Fibroblast of peridontal ligament (primary cell): ENCODE measurements around the gene DTHD1.

Experiments used
- DNase-seq: peaks from one replicate; pipeline ENCODE4 v3.0.0-alpha.2; 2010; ENCODE audit errors: extremely low read depth

The DTHD1 gene

DNA sequence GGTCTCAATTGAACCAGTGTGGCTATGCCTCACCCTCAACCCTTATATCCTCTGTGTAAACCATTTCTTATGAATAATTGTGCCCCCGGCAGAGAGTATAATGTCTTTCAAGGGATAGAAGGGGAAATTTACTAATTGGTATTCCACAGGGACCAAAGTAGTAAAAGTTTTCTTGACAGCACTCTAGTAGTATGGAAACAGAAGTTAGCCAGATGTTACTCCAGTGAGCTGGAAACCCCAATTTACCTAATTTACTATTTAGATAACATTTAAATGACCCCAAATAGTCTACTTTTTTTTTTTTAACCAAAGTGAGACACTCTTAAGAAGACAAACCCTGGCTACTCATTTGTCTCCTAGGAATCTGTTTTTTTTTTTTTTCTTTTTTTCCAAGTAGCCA lies 32.3 kb downstream of the DTHD1 start:
- DNase-seq = no peak

DNA sequence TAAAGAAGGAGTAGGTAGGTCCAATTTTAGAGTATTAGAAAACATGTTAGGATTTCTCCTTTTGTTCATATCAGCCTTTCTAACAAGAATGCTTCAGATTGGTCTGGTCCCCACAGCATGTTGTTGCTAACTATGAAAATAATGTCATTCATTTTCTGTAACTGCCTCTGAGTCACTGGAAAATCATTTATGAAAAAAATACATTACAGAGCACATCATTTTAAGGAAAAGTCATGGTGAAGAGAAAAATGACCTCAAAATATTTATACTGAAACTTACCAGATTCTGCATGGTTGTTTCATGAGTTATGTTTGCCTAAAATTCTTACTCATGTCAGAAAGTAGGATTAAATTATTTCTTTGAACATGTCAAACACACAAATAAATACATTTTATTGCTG lies 35.2 kb downstream of the DTHD1 start:
- no peak for DNase-seq

DNA sequence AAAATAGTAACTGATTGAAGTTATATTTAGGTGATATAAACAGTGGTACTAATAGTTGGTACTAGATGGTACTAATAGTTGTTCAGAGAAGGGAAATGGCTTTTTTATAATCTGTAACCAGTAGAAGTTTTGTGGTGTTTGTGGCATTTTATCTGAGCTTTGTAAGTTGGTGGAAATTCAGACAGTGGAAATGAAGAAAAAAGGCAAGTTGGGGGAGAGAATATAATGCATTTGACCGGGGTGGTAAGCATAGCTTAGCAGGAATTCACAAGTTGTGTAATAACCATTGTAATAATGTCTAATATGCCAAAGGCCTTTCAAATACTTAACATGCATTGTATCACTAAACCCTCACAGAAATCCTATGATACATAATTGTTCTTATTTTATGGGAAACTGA lies 36.3 kb downstream of the DTHD1 start:
- no peak for DNase-seq

DNA sequence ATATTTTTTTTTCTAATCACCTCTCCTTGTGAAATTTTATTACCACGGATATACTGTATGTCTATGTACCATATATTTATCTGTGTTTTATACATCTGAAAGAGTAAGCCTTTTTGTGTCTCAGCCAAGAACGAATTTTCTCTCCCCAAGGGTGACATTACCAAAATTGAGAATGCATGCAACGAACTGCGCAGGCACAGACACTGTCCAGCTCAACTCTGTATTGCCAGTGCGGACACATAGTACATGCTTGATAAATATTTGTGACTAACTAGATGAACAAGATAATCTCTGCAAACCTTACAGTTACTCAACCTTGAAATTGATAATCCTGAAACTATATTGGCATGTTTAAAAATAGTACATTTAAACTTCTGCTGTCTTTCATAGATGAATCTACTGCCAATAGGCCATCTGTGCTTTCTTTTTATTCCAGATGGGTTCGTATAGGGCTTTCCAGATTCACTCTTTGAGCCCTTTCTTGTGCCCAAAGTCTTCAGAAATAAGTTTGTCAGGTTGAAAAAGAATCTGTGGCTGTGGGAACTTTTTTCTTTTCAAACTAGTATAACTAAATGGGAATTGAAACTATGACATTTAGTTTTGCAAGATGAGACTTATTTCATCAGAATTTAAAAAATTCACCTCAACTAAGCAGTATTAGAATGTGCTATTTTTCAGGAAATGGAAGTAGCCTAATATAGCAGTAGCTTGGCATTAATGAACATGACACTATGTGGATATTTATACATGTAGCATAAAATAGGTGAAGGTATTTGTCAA lies 38.9 kb downstream of the DTHD1 start:
- DNase-seq = no peak

DNA sequence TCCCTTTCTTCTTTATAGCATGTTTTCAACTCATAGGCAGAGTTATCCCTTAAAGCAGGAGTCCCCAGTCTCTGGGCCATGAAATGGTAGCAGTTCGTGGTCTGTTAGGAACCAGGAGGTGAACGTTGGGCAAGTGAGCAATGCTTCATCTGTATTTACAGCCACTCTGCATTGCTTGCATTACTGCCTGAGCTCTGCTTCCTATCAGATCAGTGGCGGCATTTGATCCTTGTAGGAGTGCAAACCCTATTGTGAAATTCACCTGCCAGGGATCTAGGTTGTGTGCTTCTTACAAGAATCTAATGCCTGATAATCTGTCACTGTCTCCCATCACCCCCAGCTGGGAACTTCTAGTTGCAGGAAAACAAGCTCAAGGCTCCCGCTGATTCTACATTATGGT lies 39.8 kb downstream of the DTHD1 start:
- no peak for DNase-seq

DNA sequence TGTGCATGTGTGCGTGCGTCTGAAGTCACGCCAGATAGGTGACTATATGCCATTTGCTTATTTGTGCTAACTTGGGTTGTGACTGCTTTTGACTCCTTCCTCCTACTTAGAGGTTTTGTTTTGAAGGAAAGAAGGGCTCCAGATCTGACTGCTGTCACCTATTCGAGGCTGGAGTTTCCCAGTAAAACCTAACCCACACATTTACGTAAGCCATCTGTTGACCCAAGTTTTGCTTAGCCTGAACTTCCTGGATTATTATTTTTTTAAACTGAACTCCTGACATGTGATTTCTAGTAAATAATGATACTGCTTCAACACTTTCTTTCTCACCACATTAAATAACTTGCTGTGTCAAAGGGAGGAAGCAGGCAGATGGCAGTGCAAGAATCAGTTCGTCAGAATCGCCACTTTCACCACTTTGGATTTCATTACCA lies 41.5 kb downstream of the DTHD1 start:
- no peak for DNase-seq

DNA sequence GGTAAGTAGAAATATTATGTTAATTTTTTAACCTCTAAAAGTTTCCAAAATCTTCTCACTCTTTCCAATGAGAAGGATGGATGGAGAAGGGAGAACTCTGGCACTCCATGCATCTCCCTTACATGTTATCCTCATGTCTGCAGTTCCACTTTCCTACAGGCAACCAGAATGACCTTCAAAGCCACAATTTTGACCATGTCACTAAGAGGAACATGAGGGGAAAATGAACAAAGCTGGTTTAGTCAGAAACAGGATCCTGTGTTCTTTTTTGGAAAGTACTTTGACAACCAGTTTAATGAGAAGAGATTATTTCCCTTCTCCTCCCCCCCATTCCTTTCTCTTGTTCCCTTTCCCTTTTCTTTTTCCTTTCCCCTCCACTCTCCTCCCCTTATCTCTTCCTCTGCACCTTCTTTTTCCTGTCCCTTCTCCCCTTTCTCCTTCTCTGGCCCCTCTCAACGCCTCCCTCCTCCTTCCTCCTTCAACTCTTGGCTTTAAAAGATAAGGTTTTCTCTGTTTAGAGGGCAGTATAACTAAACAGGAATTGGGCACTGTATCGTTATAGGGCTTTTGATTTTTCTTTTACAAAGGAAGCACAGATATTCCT lies 42.5 kb downstream of the DTHD1 start:
- DNase-seq = no peak

DNA sequence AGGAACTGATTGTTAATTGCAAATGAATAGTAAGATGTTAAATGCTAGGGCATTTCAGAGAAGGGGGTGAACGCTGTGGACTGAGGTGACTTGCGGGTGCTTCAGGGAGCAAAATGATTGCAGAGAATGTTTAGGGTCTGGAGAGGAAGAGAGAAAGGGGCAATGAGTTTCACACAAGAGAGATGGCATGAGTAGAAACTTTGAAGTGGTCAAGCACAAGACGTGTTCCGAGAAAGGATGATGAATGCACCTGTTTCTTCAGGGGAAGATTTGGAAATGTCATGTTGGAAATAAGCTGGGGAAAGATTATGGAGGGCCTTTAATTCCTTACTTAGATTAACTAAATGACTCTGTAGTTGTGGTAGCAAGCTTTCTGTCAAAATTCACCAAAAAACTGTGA lies 43.4 kb downstream of the DTHD1 start:
- DNase-seq = no peak

DNA sequence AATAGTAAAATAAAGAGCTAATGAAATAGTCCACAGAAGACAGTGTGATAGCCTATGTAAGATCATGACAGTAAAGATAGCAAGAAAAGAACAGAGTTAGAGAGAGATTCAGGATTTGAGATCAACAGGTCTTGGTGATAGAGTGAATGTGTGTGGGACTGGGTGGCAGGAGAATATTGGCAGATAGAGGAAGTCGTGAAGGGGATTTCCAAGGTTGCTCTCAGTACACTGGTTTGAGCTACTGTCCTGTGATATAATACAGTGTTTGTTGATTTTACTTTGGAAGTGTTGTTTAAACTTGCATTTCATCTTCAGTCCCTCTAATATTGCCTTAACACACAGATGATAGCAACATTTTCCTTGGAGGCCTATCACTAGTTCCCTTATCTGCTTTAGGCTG lies 44.1 kb downstream of the DTHD1 start:
- no peak for DNase-seq

DNA sequence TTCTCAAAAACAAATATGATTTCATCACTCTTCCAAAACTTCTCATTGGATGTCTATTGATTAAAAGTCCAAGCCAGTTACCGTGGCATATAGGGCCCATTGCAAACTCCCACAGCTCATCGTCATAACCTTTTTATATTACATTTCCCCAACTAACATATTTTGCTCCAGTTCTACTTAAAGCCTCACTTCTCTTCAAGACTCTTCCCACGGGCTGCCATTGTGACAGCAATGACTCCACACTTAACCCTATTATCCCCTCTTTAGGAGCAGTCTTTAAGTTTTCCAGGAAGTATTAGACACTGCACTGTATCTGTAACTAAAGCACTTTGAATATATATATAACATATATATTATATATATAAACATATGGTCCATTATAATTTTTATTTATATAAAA lies 44.5 kb downstream of the DTHD1 start:
- no peak for DNase-seq

DNA sequence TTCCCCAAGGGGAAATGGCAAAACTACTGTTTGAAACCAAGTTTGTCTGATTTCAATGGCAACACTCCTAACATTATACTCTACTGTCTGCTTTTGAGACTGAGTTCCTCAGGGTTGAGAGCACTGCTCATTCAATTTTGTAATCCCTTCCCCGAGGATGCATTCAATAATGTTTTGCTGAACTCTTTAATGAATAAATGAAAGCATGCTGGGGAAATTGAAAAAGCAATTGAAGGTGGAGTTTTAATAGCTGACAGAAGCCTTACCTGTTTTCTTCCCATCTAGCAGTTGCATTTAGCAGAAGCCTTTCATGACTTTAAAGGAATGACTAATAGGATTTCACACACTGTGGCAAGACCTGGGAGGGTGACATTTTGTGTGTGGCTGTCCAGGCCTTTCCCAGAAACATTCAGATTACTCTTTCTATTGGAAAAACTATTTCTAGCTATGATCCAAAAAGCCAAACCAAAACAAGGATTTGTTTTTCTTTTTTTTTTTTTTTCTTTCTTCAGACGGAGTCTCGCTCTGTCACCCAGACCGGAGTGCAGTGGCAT lies 45.1 kb downstream of the DTHD1 start:
- no peak for DNase-seq

DNA sequence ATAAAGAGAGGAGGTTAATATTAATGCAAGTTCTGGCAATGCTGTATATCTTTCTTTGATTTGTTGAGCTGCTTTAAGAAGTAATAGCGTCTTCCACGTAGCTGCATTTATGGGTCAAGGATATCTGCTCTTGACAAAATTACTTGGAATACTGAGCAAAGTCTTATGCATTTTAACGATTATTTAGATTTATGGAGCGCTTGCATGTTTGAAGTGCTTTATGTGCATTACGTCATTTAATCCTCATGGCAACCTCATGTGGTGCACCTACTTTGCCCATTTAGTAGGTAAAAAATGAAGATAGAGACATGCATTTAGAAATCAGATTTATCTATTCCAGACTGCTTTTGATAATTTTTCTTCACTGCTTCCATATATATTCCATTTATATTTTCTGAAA lies 46.0 kb downstream of the DTHD1 start:
- no peak for DNase-seq

DNA sequence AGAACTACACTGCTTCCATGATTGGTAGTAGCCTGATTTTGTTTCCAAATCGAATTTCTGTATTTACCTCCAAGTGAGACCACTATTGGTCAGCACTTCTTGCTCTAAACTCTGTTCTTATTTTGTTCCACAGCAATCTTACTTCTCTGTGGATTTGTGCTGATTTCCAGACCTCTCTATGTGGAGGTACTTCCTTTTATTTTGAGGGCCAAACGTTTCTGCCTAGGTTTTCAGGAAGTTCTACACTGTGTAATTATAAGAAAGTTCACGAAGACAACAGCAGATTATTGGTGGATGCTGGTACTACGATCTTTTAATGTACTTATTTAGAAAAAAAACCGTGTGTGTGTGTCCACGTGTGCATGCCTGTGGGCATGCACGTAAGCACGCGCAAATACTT lies 46.7 kb downstream of the DTHD1 start:
- no peak for DNase-seq

DNA sequence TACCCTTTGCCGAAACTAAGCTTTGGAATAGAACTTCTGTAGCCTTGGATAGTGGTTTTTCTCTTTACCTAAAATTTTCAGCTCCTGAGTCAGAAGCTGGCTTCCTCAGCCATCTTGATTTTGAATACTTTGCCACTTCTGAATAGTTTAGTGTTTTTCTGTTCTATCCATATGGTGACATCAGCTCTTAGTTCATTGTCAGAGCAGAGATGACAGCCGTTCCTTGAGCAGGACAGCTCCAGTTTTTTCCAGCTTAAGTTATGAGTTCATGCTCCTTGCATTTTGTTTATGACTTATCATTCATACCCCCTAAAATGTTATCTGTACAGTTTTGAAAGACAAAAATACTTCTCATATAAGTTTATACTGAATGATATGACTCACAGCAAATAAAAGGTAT lies 47.8 kb downstream of the DTHD1 start:
- DNase-seq = no peak

DNA sequence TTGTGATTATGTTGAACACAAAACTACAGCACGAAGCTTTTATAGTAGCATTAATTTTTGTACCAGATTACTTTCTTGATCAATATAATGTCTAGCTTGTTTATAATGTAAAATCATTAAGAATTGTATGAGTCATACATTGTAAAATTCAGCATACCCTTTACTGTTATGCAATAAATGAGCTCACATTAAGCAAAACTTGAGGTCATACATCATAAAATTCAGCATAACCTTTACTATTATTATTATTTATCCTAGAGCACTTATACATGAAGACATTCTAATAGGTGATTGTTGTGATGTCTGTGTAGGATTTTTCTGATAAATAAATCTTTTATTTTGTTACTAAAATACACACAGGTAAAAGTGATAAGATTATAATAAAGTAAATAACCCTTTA lies 49.4 kb downstream of the DTHD1 start:
- DNase-seq = no peak

DNA sequence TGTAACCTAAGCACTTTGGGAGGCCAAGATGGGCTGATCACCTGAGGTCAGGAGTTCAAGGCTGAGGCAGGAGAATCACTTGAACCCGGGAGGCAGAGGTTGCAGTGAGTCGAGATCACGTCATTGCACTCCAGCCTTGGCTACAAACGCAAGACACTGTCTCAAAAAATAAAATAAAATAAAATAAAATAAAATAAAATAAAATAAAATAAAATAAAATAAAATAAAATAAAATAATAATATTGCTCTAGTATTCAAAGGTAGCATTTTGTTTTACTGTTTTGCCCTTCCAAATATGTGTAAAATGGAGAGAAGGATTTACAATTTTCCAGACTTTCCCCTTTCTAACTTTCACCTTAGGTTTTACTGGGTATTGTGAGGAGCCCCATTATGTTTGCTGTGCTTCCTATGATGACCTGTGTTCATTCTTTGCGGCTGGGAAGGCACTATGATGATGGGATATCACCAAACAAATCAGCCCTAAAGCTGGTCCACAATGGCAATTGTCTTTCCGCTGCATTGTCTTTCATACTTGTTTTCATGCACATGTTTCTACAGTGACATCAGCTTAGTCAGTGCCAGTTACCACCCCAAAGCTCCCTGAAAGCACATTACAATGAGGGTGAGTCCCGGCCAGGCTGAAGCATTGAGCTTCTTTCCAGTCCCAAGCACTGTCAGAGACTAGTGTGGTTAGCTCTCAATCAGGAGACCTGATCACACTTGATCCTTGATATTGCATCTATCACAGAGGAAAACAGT lies 50.8 kb downstream of the DTHD1 start:
- no peak for DNase-seq

DNA sequence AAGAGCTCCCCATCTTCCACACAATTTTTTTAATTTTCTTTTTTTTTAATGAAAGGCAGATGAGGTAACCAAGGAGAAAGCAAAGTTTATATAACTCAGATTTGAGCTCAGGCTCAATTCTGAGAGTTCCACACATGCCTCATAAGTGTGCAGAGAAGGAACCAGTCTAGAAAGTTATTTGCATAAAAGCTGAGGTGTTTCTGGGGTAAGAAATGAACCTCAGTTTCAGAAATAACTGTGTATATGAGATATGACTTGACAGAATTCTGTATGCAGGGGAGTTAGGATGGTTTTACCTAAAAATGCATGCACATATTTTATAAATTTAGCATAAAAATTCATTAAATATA lies 51.3 kb downstream of the DTHD1 start:
- no peak for DNase-seq

DNA sequence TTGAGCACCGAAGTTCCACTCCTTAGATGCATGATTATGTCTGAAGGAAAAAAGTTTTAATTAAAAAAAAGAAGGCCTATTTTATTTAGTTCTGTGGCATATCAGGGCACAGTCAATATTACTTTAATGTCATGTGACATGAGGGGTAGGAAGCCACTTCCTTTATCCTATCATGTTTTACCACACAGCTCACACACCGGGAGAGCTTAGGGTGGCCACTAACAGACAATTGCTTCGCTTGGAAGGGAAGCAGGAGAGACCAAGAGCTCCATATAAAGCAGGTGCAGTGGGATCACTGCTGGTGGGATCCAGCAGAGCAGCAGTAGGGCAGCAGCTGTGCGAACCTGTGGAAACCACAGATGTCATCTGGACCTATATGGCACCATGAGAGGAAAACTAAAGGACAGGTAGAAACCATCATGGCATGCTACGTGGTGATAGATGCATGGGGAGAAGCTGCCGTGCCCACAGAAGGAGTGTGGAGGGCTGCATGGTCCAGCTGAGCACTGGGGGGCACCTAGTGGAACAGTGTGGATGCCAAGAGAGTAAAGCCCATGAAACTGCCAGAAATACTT lies 52.0 kb downstream of the DTHD1 start:
- no peak for DNase-seq

DNA sequence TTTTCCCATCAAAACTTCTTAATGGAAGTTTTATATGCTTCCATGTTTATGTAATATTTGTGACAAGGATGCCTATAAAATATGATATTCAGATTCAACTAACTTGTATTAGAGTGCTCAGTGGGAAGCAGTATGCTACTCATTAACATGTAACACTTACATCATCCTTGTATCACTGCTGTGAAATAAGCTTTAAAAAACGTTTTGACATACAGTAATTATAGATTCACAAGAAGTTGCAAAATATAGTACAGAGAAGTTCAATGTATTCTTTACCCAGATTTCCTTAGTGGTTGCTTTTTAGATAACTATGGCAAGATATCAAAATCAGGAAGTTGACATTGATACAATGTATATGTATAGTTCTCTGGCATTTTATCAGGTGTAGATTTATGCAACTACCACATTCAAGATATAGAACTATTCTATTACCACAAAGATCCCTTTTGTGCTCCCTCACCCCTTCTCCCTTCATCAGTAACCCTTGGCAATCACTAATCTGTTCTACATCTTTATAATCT lies 56.3 kb downstream of the DTHD1 start:
- no peak for DNase-seq

DNA sequence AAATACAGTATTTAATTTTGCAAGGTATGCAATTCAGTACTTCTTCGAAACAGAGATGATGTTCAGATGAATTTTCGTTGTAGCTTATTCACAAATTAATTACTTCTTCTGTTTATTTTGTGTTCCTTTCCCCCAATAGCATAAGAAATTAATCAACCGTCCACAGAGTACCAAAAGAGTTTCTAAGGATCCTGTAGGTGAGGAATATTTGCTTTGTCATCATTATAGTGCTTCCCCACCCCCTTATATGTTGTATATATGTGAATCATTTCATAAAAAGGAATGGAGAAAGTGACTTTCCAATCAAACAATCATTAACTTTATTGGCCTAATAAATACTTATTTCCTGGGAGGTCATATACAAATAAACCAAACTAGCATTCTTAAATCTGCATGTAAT lies 57.6 kb downstream of the DTHD1 start:
- DNase-seq = no peak

DNA sequence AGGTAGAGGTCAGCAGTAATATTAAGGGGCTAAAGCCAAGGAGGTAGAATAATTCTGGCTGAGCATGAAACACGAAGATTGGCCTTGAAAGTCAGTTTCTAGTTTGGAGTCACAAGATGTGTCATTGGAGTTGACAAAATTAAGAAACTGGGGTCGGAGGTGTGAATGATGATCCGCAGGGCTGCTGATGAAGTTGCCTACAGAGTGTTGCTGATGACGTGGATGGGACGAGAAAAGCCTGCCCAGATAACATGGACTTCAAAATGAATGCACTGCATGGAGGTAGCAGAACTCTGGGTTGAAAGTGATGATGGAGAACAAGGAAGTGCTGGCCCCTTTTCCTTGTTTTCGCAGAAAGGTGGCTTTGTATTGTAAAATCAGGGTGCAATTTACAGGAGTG lies 60.5 kb downstream of the DTHD1 start:
- no peak for DNase-seq

DNA sequence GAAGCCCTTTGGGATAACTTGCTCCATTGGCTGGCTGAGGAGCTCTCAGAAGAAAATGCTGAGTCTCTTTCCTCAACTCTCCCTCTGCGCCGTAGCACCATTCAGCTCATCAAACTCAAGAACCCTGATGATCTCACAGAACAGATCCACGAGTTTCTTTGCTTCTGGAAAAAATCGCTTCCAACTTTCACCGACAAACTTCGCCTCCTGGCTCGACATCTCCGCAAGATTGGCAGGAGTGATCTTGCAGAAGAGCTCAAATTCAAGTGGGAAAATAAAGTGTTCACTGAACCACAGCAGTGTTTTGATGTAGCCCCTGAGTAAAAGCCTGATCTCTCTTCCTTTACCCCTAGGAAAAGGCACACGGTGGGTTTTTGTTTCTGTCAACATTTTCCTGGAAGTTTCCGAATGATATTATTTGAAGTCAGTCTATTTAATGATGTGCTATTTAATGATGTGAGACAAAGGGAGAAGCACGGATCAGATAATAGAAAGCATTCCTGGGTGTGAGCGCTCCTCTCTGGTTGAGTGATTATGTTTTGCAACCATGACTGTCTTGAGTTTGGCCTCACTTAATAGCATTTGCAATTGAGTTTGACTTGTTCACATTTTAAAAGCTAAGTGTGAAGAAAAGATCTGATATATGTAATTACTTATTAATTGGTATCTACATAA lies 62.2 kb downstream of the DTHD1 start:
- DNase-seq = no peak
